Fibroblast of lung (primary cell): ENCODE results near the gene ARMH3. TPM values are rescaled to one million over a fixed set of nuclear protein-coding genes. Genes with fewer than 3 reads are reported as not detected.

ENCODE experiments used
- DNase-seq, 2 donors: peaks; one replicate each; pipeline versions ENCODE4 v3.0.0 to v3.0.0-alpha.2; 2010; ENCODE audit warnings: low read depth in 2 of 2
- H2AFZ ChIP-seq: 2 replicates; pipeline ENCODE4 v1.5.1; 2012; ENCODE audit warnings: low read length, control low read depth, inconsistent platforms
- H3K27ac ChIP-seq: 2 replicates; pipeline ENCODE4 v1.5.1; 2011; ENCODE audit warnings: low read length, control low read depth; ENCODE audit not compliant: insufficient read depth
- H3K27me3 ChIP-seq: 2 replicates; pipeline ENCODE4 v1.5.1; 2011; ENCODE audit warnings: mild to moderate bottlenecking, low read length; ENCODE audit not compliant: control insufficient read depth, insufficient read depth
- H3K36me3 ChIP-seq: 2 replicates; pipeline ENCODE4 v1.5.1; 2011; ENCODE audit warnings: low read length; ENCODE audit not compliant: control insufficient read depth, insufficient read depth
- H3K4me1 ChIP-seq: 2 replicates; pipeline ENCODE4 v1.5.1; 2011; ENCODE audit warnings: low read length; ENCODE audit not compliant: control insufficient read depth, insufficient read depth; ENCODE audit errors: extremely low read depth
- H3K4me2 ChIP-seq: 2 replicates; pipeline ENCODE4 v1.5.1; 2011; ENCODE audit warnings: low read length, control low read depth; ENCODE audit not compliant: insufficient read depth; ENCODE audit errors: extremely low read depth
- H3K4me3 ChIP-seq, 4 experiments: fragments of 200-600 bp in 1 of 4; sonication (generic) in 1 of 4; replicated peaks in 1 of 4; 2 replicates each; pipeline ENCODE4 v1.5.1; 2011 to 2016; ENCODE audit warnings: low read length in 4 of 4, low read depth in 3 of 4, mild to moderate bottlenecking in 3 of 4, control low read depth in 2 of 4, inconsistent platforms in 1 of 4, mixed read lengths in 1 of 4; ENCODE audit not compliant: insufficient read depth in 1 of 4; ENCODE audit errors: control extremely low read depth in 1 of 4
- H3K79me2 ChIP-seq: 2 replicates; pipeline ENCODE4 v1.5.1; 2012; ENCODE audit warnings: mild to moderate bottlenecking, low read length, inconsistent platforms; ENCODE audit not compliant: control insufficient read depth, insufficient read depth
- H3K9ac ChIP-seq: 2 replicates; pipeline ENCODE4 v1.5.1; 2011; ENCODE audit warnings: mild to moderate bottlenecking, low read length, control low read depth; ENCODE audit not compliant: insufficient read depth
- H3K9me3 ChIP-seq: 2 replicates; pipeline ENCODE4 v1.5.1; 2012; ENCODE audit warnings: low read depth, low read length; ENCODE audit not compliant: control insufficient read depth, insufficient read depth
- H4K20me1 ChIP-seq: 2 replicates; pipeline ENCODE4 v1.5.1; 2011; ENCODE audit warnings: low read length; ENCODE audit not compliant: control insufficient read depth, insufficient read depth; ENCODE audit errors: extremely low read depth
- EZH2 ChIP-seq: IDR thresholded peaks from 2 replicates; pipeline ENCODE4 v1.5.1; 2012; ENCODE audit warnings: low read length, control low read depth, mild to moderate bottlenecking; ENCODE audit errors: missing control alignments
- polyA plus RNA-seq, 2 donors: library from polyadenylated mRNA; depleted of rRNA in 1 of 2; stranded (reverse) in 1 of 2; unstranded in 1 of 2; fragments of >200 nt; gene quantifications; 2 replicates each; pipeline ENCODE4 v1.2.1, GENCODE V29; 2011 to 2012; ENCODE audit warnings: missing spikeins in 1 of 2
- total RNA-seq: library from RNA; depleted of rRNA; stranded (reverse); fragments of >200 nt; gene quantifications from 2 replicates; pipeline ENCODE4 v1.2.1, GENCODE V29; 2014
- TF ChIP-seq, protein P1 (sequence below), 2 donors: IDR thresholded peaks in 1 of 2; conservative IDR thresholded peaks in 1 of 2; 1 replicate in 1 of 2; 2 replicates in 1 of 2; pipeline ENCODE4 v1.5.1; 2011 to 2012; ENCODE audit warnings: low read length in 2 of 2, control low read depth in 1 of 2, inconsistent platforms in 1 of 2, low read depth in 1 of 2, mild to moderate bottlenecking in 1 of 2

The ARMH3 gene
- total and polyA plus RNA-seq, 2 donors (not counting 1 experiment from before 2014, with no cell fraction given) = 14.5 to 16.4 TPM

DNA sequence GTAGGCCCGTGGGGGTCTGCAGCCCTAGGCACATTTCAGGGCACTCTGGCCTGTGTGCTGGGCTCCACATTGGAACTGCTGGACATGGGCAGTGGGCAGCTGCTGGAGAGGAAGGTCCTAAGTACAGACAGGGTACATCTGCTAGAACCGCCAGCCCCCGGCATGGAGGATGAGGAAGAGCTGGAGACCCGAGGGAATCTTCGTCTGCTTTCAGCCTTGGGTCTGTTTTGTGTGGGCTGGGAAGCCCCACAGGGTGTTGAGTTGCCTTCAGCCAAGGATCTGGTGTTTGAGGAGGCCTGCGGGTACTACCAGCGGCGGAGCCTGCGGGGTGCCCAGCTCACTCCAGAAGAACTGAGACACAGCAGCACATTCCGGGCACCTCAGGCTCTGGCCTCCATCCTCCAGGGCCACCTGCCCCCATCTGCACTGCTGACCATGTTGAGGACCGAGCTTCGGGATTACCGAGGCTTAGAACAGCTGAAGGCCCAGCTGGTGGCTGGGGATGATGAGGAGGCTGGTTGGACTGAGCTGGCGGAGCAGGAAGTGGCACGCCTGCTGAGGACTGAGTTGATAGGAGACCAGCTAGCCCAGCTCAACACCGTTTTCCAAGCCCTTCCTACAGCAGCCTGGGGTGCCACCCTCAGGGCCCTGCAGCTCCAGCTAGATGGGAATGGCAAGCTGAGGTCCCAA is 10.6 kb upstream of the ARMH3 start:
- H3K9me3 ChIP-seq = no peaks in the 10 kb centered on the region
- peaks cover 23% of the 10 kb centered on the region for H3K79me2 ChIP-seq
- H3K4me3 ChIP-seq = peak overlapping the region; percentile 75 to 82 (median 79)
- no peaks in the 10 kb centered on the region for H4K20me1 ChIP-seq
- TF ChIP-seq EZH2 = no peak
- TF ChIP-seq, protein P1, sequence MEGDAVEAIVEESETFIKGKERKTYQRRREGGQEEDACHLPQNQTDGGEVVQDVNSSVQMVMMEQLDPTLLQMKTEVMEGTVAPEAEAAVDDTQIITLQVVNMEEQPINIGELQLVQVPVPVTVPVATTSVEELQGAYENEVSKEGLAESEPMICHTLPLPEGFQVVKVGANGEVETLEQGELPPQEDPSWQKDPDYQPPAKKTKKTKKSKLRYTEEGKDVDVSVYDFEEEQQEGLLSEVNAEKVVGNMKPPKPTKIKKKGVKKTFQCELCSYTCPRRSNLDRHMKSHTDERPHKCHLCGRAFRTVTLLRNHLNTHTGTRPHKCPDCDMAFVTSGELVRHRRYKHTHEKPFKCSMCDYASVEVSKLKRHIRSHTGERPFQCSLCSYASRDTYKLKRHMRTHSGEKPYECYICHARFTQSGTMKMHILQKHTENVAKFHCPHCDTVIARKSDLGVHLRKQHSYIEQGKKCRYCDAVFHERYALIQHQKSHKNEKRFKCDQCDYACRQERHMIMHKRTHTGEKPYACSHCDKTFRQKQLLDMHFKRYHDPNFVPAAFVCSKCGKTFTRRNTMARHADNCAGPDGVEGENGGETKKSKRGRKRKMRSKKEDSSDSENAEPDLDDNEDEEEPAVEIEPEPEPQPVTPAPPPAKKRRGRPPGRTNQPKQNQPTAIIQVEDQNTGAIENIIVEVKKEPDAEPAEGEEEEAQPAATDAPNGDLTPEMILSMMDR (conservative IDR thresholded peaks at IDR 0.05 in 1 of 2, IDR thresholded peaks at IDR 0.05 in 1 of 2; ENCODE audit: low read depth in 1 of 2, low read length in 2 of 2) = no peak
- peaks cover 10% of the 10 kb centered on the region for H3K4me1 ChIP-seq
- no peak for DNase-seq
- no peaks in the 10 kb centered on the region for H3K27me3 ChIP-seq
- H3K27ac ChIP-seq = peak overlapping the region; percentile 9
- H3K4me2 ChIP-seq = peak overlapping the region; percentile 98
- no peak overlapping the region for H2AFZ ChIP-seq
- peaks cover 1% of the 10 kb centered on the region for H3K36me3 ChIP-seq
- peak overlapping the region; percentile 87 for H3K9ac ChIP-seq

GRCh38 chr10:102065561-102066398 is 9.8 kb upstream of the ARMH3 start:
- peak overlapping the region; percentile 87 for H3K9ac ChIP-seq
- TF ChIP-seq EZH2 = no peak
- TF ChIP-seq, protein P1 (conservative IDR thresholded peaks at IDR 0.05 in 1 of 2, IDR thresholded peaks at IDR 0.05 in 1 of 2; ENCODE audit: low read depth in 1 of 2, low read length in 2 of 2) = no peak
- H3K27me3 ChIP-seq = no peaks in the 10 kb centered on the region
- H4K20me1 ChIP-seq = no peaks in the 10 kb centered on the region
- peak overlapping the region; percentile 98 for H3K4me2 ChIP-seq
- peaks cover 23% of the 10 kb centered on the region for H3K79me2 ChIP-seq
- H2AFZ ChIP-seq = peak overlapping the region; percentile 70
- no peak for DNase-seq
- H3K4me1 ChIP-seq = peaks cover 10% of the 10 kb centered on the region
- H3K9me3 ChIP-seq = no peaks in the 10 kb centered on the region
- H3K36me3 ChIP-seq = peaks cover 1% of the 10 kb centered on the region
- H3K27ac ChIP-seq = peak overlapping the region; percentile 73
- peak overlapping the region; percentile 75 to 82 (median 79) for H3K4me3 ChIP-seq

- Histone ChIP-seq H3K9ac (peak within 1 kb of the TSS; percentile 87), H3K4me1 (peaks cover 10% of the 10 kb centered on the region), H4K20me1 (no peaks in the 10 kb centered on the region), H3K36me3 (peaks cover 1% of the 10 kb centered on the region), H3K27ac (peak within 1 kb of the TSS; percentile 73), H2AFZ (peak within 1 kb of the TSS; percentile 70), H3K4me2 (peak within 1 kb of the TSS; percentile 98), H3K4me3 (peak within 1 kb of the TSS; percentile 75 to 82 (median 79)), H3K9me3 (no peaks in the 10 kb centered on the region), H3K79me2 (peaks cover 23% of the 10 kb centered on the region), H3K27me3 (no peaks in the 10 kb centered on the region)
- no peak for TF ChIP-seq EZH2
- TF ChIP-seq, protein P1 (conservative IDR thresholded peaks at IDR 0.05 in 1 of 2, IDR thresholded peaks at IDR 0.05 in 1 of 2; ENCODE audit: low read depth in 1 of 2, low read length in 2 of 2) = peak; percentile 16 to 17
- DNase-seq = peak; percentile 86 to 88
Observed at GRCh38 chr10:102064868-102065560, 9.0 kb upstream of the ARMH3 start, which contains the start of gene HPS6. TSS of gene HPS6 (plus strand) at chr10:102065349. CDS start at chr10:102065475, 126 bp downstream.
